ENCODE data around the gene LLGL2. TPM values are rescaled to one million over a fixed set of nuclear protein-coding genes. Genes with fewer than 3 reads are reported as not detected.

Gene LLGL2
- total RNA-seq, 5 donors from 2014 or later (not counting 1 experiment from before 2014, with no cell fraction given): 31.2 to 75.7 (median 53.4) TPM

GRCh38 chr17:75550139-75550465 lies 24.6 kb downstream of the LLGL2 start:
- Histone ChIP-seq H3K27ac (ENCODE audit: low read length) (no peak overlapping the region), H3K36me3 (ENCODE audit: control insufficient read depth in 2 of 2, extremely low read depth in 1 of 2, insufficient read depth in 1 of 2, low read length in 1 of 2) (peaks cover 0 to 12% of the 10 kb centered on the region in 2 donors), H3K4me3 (ENCODE audit: control insufficient read depth in 1 of 2, extremely low read depth in 1 of 2, low read length in 1 of 2) (no peak overlapping the region), H3K9me3 (no peaks in the 10 kb centered on the region), H3K4me1 (ENCODE audit: control insufficient read depth in 1 of 2, extremely low read depth in 1 of 2, insufficient read depth in 2 of 2, low read length in 2 of 2) (no peaks in the 10 kb centered on the region), H3K27me3 (replicated peaks in 1 of 2; ENCODE audit: control insufficient read depth in 2 of 2, extremely low read depth in 1 of 2, insufficient read depth in 2 of 2, low read length in 1 of 2) (no peaks in the 10 kb centered on the region)
- no peak for ATAC-seq (replicated peaks in 1 of 4)
- 100% methylated on average over 2 of the region's 4 CpGs for WGBS (ENCODE audit: insufficient coverage)
- H3K36me3 Mint-ChIP-seq: peaks cover 15% of the 10 kb centered on the region
- H3K4me1 Mint-ChIP-seq: no peaks in the 10 kb centered on the region
- POLR2A ChIA-PET: interaction anchor here in 1 of 2 donors (0.6 kb wide), 1 partner anchor 47 kb away, joined by 3 read pairs; no protein-coding TSS in a partner anchor
- H3K27me3 Mint-ChIP-seq: no peaks in the 10 kb centered on the region
- no peaks in the 10 kb centered on the region for H3K9me3 Mint-ChIP-seq
- CTCF ChIA-PET: interaction anchor here in 1 of 2 donors (0.7 kb wide), 1 partner anchor 34 kb away, joined by 3 read pairs; the partner anchor contains the start of gene TSEN54
- H3K27ac Mint-ChIP-seq: no peak overlapping the region
- no peak overlapping the region for H3K4me3 Mint-ChIP-seq
- no peak for DNase-seq

- Histone ChIP-seq H3K4me3 (ENCODE audit: control insufficient read depth in 1 of 2, extremely low read depth in 1 of 2, low read length in 1 of 2) (no peak overlapping the region), H3K27ac (ENCODE audit: low read length) (no peak overlapping the region), H3K36me3 (ENCODE audit: control insufficient read depth in 2 of 2, extremely low read depth in 1 of 2, insufficient read depth in 1 of 2, low read length in 1 of 2) (peaks cover 0 to 13% of the 10 kb centered on the region in 2 donors), H3K4me1 (ENCODE audit: control insufficient read depth in 1 of 2, extremely low read depth in 1 of 2, insufficient read depth in 2 of 2, low read length in 2 of 2) (no peaks in the 10 kb centered on the region), H3K9me3 (no peaks in the 10 kb centered on the region), H3K27me3 (replicated peaks in 1 of 2; ENCODE audit: control insufficient read depth in 2 of 2, extremely low read depth in 1 of 2, insufficient read depth in 2 of 2, low read length in 1 of 2) (no peaks in the 10 kb centered on the region)
- Mint-ChIP-seq H3K4me1 (no peaks in the 10 kb centered on the region), H3K36me3 (peaks cover 5% of the 10 kb centered on the region), H3K27me3 (no peaks in the 10 kb centered on the region), H3K9me3 (no peaks in the 10 kb centered on the region), H3K27ac (no peak overlapping the region), H3K4me3 (no peak overlapping the region)
- ChIA-PET CTCF (interaction anchor here in 1 of 2 donors (0.7 kb wide), 1 partner anchor 14 kb away, joined by 4 read pairs; no protein-coding TSS in a partner anchor), POLR2A (interaction anchor here (0.6 to 0.7 kb wide), 2 partner anchors 107 to 130 kb away, joined by 4 read pairs; no protein-coding TSS in a partner anchor)
- DNase-seq: no peak
- 89% methylated on average over 7 of the region's 7 CpGs for WGBS (ENCODE audit: insufficient coverage)
- no peak for ATAC-seq (replicated peaks in 1 of 4)
These were observed 25.8 kb downstream of the LLGL2 start for GRCh38 chr17:75551266-75551665.

- no peak overlapping the region for H3K4me3 ChIP-seq (ENCODE audit: control insufficient read depth in 1 of 2, extremely low read depth in 1 of 2, low read length in 1 of 2)
These were observed 27.2 kb downstream of the LLGL2 start for GRCh38 chr17:75552425-75553294.

DNA sequence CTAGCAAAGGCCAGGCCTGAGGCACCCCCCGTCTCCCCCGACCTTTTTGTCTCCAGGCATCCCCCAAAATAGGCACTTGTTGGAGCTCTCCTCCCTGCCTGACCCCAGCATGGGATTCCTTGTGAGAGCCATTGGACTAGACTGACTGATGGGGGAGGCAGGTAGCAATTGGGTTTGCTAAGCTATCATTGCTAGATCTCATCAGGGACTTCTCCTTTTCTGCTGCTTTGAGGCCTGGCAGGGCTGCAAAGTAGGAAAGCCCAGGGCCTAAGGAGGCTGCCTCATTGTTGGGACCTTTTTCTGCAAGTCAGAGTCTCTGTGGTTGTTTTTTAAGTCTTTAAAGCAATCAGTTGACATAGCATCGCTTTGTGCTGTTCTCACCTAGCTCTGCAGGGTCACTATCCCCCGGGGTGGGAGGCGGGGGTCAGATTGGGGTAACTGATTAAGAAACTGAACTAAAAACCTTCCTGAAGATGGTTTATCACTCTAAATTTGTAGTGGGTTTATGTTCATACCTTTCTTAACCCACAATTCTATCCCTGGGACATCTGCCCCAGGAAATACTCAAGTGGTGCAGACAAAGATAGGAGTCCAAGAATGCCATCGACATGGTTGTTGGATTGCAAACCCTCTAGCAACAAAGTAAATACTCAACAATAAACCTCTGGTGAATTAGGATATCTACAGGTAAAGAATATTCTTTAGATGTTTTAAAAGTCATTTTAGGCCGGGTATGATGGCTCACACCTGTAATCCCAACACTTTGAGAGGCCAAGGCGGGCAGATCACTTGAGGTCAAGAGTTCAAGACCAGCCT lies 28.0 kb downstream of the LLGL2 start:
- no peaks in the 10 kb centered on the region for H3K27me3 ChIP-seq (replicated peaks in 1 of 2; ENCODE audit: control insufficient read depth in 2 of 2, extremely low read depth in 1 of 2, insufficient read depth in 2 of 2, low read length in 1 of 2)
- Mint-ChIP-seq H3K4me3 (no peak overlapping the region), H3K27ac (no peak overlapping the region), H3K36me3 (peaks cover 4% of the 10 kb centered on the region), H3K4me1 (no peaks in the 10 kb centered on the region), H3K9me3 (no peaks in the 10 kb centered on the region), H3K27me3 (no peaks in the 10 kb centered on the region)
- ChIA-PET CTCF (interaction anchor here in 1 of 2 donors (0.6 kb wide), 1 partner anchor 89 kb away, joined by 3 read pairs; no protein-coding TSS in a partner anchor), POLR2A (no interaction called here)
- H3K9me3 ChIP-seq: no peaks in the 10 kb centered on the region
- no peak for DNase-seq
- ATAC-seq (replicated peaks in 1 of 4): no peak
- peaks cover 1 to 12% of the 10 kb centered on the region in 2 donors for H3K36me3 ChIP-seq (ENCODE audit: control insufficient read depth in 2 of 2, extremely low read depth in 1 of 2, insufficient read depth in 1 of 2, low read length in 1 of 2)
- H3K4me1 ChIP-seq (ENCODE audit: control insufficient read depth in 1 of 2, extremely low read depth in 1 of 2, insufficient read depth in 2 of 2, low read length in 2 of 2): no peaks in the 10 kb centered on the region
- WGBS (ENCODE audit: insufficient coverage): no CpG with 5 or more reads among the region's 8 CpGs
- H3K4me3 ChIP-seq (ENCODE audit: control insufficient read depth in 1 of 2, extremely low read depth in 1 of 2, low read length in 1 of 2): no peak overlapping the region
- H3K27ac ChIP-seq (ENCODE audit: low read length): no peak overlapping the region

More at GRCh38 chr17:75552425-75553294, 27.2 kb downstream of the LLGL2 start:
- DNase-seq (no peak), ATAC-seq (replicated peaks in 1 of 4) (no peak)
- no peaks in the 10 kb centered on the region for H3K27me3 Mint-ChIP-seq
- Histone ChIP-seq H3K27me3 (replicated peaks in 1 of 2; ENCODE audit: control insufficient read depth in 2 of 2, extremely low read depth in 1 of 2, insufficient read depth in 2 of 2, low read length in 1 of 2) (no peaks in the 10 kb centered on the region), H3K36me3 (ENCODE audit: control insufficient read depth in 2 of 2, extremely low read depth in 1 of 2, insufficient read depth in 1 of 2, low read length in 1 of 2) (peaks cover 0 to 8% of the 10 kb centered on the region in 2 donors), H3K9me3 (no peaks in the 10 kb centered on the region), H3K4me1 (ENCODE audit: control insufficient read depth in 1 of 2, extremely low read depth in 1 of 2, insufficient read depth in 2 of 2, low read length in 2 of 2) (no peaks in the 10 kb centered on the region), H3K27ac (ENCODE audit: low read length) (no peak overlapping the region)
- ChIA-PET POLR2A (no interaction called here), CTCF (interaction anchor here in 1 of 2 donors (0.6 kb wide), 1 partner anchor 756 kb away, joined by 3 read pairs; no protein-coding TSS in a partner anchor)
- 92% methylated on average over 7 of the region's 14 CpGs for WGBS (ENCODE audit: insufficient coverage)
- H3K27ac Mint-ChIP-seq: no peak overlapping the region
- no peak overlapping the region for H3K4me3 Mint-ChIP-seq
- no peaks in the 10 kb centered on the region for H3K4me1 Mint-ChIP-seq
- no peaks in the 10 kb centered on the region for H3K9me3 Mint-ChIP-seq
- peaks cover 4% of the 10 kb centered on the region for H3K36me3 Mint-ChIP-seq

DNA sequence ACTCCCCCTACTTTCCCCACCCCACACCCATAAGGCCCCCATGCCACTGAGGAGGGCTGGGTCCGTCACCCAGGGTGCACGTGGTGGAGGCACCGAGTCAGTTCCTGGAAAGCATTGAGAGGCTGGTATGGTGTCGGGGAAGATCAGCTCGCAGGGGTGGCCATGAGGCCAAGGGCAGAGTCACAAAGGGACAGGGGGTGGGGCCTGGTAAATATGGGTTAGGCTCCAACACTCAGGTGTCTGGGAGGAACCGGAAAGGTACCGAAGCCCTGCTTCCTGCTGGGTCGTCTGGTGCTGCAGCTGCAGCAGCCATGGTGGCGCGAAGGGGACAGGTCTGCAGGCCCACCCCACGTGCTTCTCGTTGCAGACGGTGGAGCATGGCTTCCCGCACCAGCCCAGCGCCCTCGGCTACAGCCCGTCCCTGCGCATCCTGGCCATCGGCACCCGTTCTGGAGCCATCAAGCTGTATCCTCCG lies 30.2 kb downstream of the LLGL2 start:
- H3K36me3 Mint-ChIP-seq: peaks cover 8% of the 10 kb centered on the region
- no peaks in the 10 kb centered on the region for H3K27me3 ChIP-seq (replicated peaks in 1 of 2; ENCODE audit: control insufficient read depth in 2 of 2, extremely low read depth in 1 of 2, insufficient read depth in 2 of 2, low read length in 1 of 2)
- ChIA-PET POLR2A (no interaction called here), CTCF (no interaction called here)
- H3K36me3 ChIP-seq (ENCODE audit: control insufficient read depth in 2 of 2, extremely low read depth in 1 of 2, insufficient read depth in 1 of 2, low read length in 1 of 2): peaks cover 4 to 18% of the 10 kb centered on the region in 2 donors
- no peak overlapping the region for H3K4me3 ChIP-seq (ENCODE audit: control insufficient read depth in 1 of 2, extremely low read depth in 1 of 2, low read length in 1 of 2)
- no peaks in the 10 kb centered on the region for H3K9me3 Mint-ChIP-seq
- H3K27me3 Mint-ChIP-seq: no peaks in the 10 kb centered on the region
- H3K4me3 Mint-ChIP-seq: no peak overlapping the region
- no peak for DNase-seq
- no peak overlapping the region for H3K27ac Mint-ChIP-seq
- peaks cover 0 to 4% (median 0%) of the 10 kb centered on the region in 3 donors for H3K4me1 Mint-ChIP-seq
- no peak overlapping the region for H3K27ac ChIP-seq (ENCODE audit: low read length)
- H3K4me1 ChIP-seq (ENCODE audit: control insufficient read depth in 1 of 2, extremely low read depth in 1 of 2, insufficient read depth in 2 of 2, low read length in 2 of 2): no peaks in the 10 kb centered on the region
- ATAC-seq (replicated peaks in 1 of 4): no peak
- WGBS (ENCODE audit: insufficient coverage): 85% methylated on average over 20 of the region's 21 CpGs
- no peaks in the 10 kb centered on the region for H3K9me3 ChIP-seq

Measured in T-cell (primary cell).